DND-41 (cell line): ENCODE data around the gene PSMC2.

Source experiments
- EZH2 ChIP-seq: IDR thresholded peaks from 3 replicates; pipeline ENCODE4 v1.6.1; 2012; ENCODE audit warnings: borderline replicate concordance, low read depth, mild to moderate bottlenecking, moderate library complexity, low read length, inconsistent platforms; ENCODE audit not compliant: severe bottlenecking
- TF ChIP-seq, protein P1 (sequence below): IDR thresholded peaks from 2 replicates; pipeline ENCODE4 v1.5.1; 2012; ENCODE audit warnings: borderline replicate concordance, low read length, moderate library complexity, mild to moderate bottlenecking; ENCODE audit not compliant: poor library complexity, severe bottlenecking; ENCODE audit errors: extremely low read depth

DNA sequence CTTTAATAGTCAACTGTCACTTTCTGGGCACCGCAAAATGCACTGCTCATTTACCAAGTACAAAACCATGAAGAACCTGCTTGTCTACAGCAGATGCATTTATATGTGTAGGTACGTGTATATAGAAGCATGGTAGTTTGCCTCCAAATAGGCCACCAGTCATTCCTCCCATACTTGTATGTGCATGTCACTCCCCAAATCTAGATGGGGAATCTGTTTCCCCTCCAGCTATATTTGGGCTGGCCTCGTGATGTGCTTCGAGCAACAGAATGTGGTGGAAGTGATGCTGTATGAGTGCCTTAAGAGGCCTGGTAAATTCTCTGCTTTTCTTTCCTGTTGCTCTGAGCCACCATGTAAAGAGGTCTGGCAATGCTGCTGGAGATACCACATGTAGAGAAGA, 47.1 kb downstream of the PSMC2 start:
- TF ChIP-seq, protein P1, sequence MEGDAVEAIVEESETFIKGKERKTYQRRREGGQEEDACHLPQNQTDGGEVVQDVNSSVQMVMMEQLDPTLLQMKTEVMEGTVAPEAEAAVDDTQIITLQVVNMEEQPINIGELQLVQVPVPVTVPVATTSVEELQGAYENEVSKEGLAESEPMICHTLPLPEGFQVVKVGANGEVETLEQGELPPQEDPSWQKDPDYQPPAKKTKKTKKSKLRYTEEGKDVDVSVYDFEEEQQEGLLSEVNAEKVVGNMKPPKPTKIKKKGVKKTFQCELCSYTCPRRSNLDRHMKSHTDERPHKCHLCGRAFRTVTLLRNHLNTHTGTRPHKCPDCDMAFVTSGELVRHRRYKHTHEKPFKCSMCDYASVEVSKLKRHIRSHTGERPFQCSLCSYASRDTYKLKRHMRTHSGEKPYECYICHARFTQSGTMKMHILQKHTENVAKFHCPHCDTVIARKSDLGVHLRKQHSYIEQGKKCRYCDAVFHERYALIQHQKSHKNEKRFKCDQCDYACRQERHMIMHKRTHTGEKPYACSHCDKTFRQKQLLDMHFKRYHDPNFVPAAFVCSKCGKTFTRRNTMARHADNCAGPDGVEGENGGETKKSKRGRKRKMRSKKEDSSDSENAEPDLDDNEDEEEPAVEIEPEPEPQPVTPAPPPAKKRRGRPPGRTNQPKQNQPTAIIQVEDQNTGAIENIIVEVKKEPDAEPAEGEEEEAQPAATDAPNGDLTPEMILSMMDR, result no peak
- no peak for TF ChIP-seq EZH2
